ENCODE results near the gene PBX1.

Gene PBX1

GRCh38 chr1:164617377-164618201, 58.6 kb downstream of the PBX1 start:
- no peak for DNase-seq (ENCODE audit: low read depth, low spot score)

GRCh38 chr1:164618202-164618564, 59.2 kb downstream of the PBX1 start:
- no peak for DNase-seq (ENCODE audit: low read depth, low spot score)

- no peak for DNase-seq (ENCODE audit: low read depth, low spot score)
Measured at GRCh38 chr1:164619006-164619784, 60.2 kb downstream of the PBX1 start.

- no peak for DNase-seq (ENCODE audit: low read depth, low spot score)
Measured at GRCh38 chr1:164622068-164622845, 63.3 kb downstream of the PBX1 start.

- no peak for DNase-seq (ENCODE audit: low read depth, low spot score)
Measured at GRCh38 chr1:164623805-164624204, 64.8 kb downstream of the PBX1 start.

GRCh38 chr1:164624400-164624799, 65.4 kb downstream of the PBX1 start:
- DNase-seq (ENCODE audit: low read depth, low spot score), result no peak

- DNase-seq (ENCODE audit: low read depth, low spot score), result no peak
Measured at GRCh38 chr1:164625004-164625617, 66.1 kb downstream of the PBX1 start.

GRCh38 chr1:164628772-164629171, 69.8 kb downstream of the PBX1 start:
- no peak for DNase-seq (ENCODE audit: low read depth, low spot score)

- no peak for DNase-seq (ENCODE audit: low read depth, low spot score)
Measured at GRCh38 chr1:164629971-164630370, 71.0 kb downstream of the PBX1 start.

- no peak for DNase-seq (ENCODE audit: low read depth, low spot score)
Measured at GRCh38 chr1:164630626-164631396, 71.8 kb downstream of the PBX1 start.

- DNase-seq (ENCODE audit: low read depth, low spot score), result no peak
Measured at GRCh38 chr1:164631751-164632150, 72.8 kb downstream of the PBX1 start.

GRCh38 chr1:164633997-164634396, 75.0 kb downstream of the PBX1 start:
- DNase-seq (ENCODE audit: low read depth, low spot score), result no peak

- DNase-seq (ENCODE audit: low read depth, low spot score), result no peak
Measured at GRCh38 chr1:164635059-164635802, 76.2 kb downstream of the PBX1 start.

GRCh38 chr1:164635803-164636731, 77.1 kb downstream of the PBX1 start:
- no peak for DNase-seq (ENCODE audit: low read depth, low spot score)

- DNase-seq (ENCODE audit: low read depth, low spot score), result no peak
Measured at GRCh38 chr1:164636757-164637156, 77.8 kb downstream of the PBX1 start.

GRCh38 chr1:164637461-164638375, 78.7 kb downstream of the PBX1 start:
- DNase-seq (ENCODE audit: low read depth, low spot score), result no peak

- no peak for DNase-seq (ENCODE audit: low read depth, low spot score)
Measured at GRCh38 chr1:164638492-164639202, 79.7 kb downstream of the PBX1 start.
